B cell (primary cell): Measurements from ENCODE around the gene NDST3.

Experiments
- CTCF ChIP-seq: fragments of 200-600 bp; IDR thresholded peaks from one replicate; pipeline ENCODE4 v1.8.0; 2022; ENCODE audit warnings: antibody characterized with exemption, mild to moderate bottlenecking
- EZH2 ChIP-seq: IDR thresholded peaks from 2 replicates; pipeline ENCODE4 v1.6.1; 2012; ENCODE audit warnings: borderline replicate concordance, low read depth, mild to moderate bottlenecking, moderate library complexity, low read length; ENCODE audit not compliant: insufficient read depth, poor library complexity, severe bottlenecking

GRCh38 chr4:118171381-118171780 lies 137.1 kb downstream of the NDST3 start:
- TF ChIP-seq CTCF: no peak
- no peak for TF ChIP-seq EZH2
